Subcutaneous abdominal adipose tissue (tissue), 5 donors: ENCODE measurements around the gene TNXB.

Experiments used
- H3K27ac ChIP-seq: one replicate; pipeline ENCODE4 v1.7.0; 2013; ENCODE audit warnings: low read depth, mild to moderate bottlenecking, inconsistent platforms, low read length, moderate library complexity
- H3K27me3 ChIP-seq, 5 donors: one replicate each; pipeline ENCODE4 v1.7.0; 2013; ENCODE audit warnings: low read length in 5 of 5, inconsistent platforms in 1 of 5; ENCODE audit not compliant: control insufficient read depth in 5 of 5, insufficient read depth in 4 of 5
- H3K36me3 ChIP-seq, 5 donors: one replicate each; pipeline ENCODE4 v1.7.0; 2013; ENCODE audit warnings: low read length in 5 of 5; ENCODE audit not compliant: control insufficient read depth in 5 of 5, insufficient read depth in 5 of 5
- H3K4me1 ChIP-seq, 5 donors: one replicate each; pipeline ENCODE4 v1.7.0; 2013; ENCODE audit warnings: low read length in 5 of 5, mild to moderate bottlenecking in 3 of 5, moderate library complexity in 1 of 5; ENCODE audit not compliant: control insufficient read depth in 5 of 5, insufficient read depth in 5 of 5
- H3K4me3 ChIP-seq, 5 donors: one replicate each; pipeline ENCODE4 v1.7.0; 2013; ENCODE audit warnings: low read length in 5 of 5, low read depth in 1 of 5
- H3K9ac ChIP-seq, 5 donors: one replicate each; pipeline ENCODE4 v1.7.0; 2013; ENCODE audit warnings: low read length in 5 of 5, mild to moderate bottlenecking in 4 of 5, moderate library complexity in 3 of 5
- H3K9me3 ChIP-seq, 5 donors: one replicate each; pipeline ENCODE4 v1.7.0; 2013; ENCODE audit warnings: low read length in 5 of 5; ENCODE audit not compliant: control insufficient read depth in 5 of 5
- donor health status: healthy.
- donor health status: healthy.
- donor health status: healthy.
- donor health status: healthy.
- donor health status: healthy.

TNXB gene

GRCh38 chr6:32079566-32080290 is 29.4 kb downstream of the TNXB start:
- no peak overlapping the region for H3K27ac ChIP-seq
- peaks cover 0 to 59% (median 36%) of the 10 kb centered on the region in 5 donors for H3K36me3 ChIP-seq

GRCh38 chr6:32076321-32076809 is 32.8 kb downstream of the TNXB start:
- H3K9ac ChIP-seq = no peak overlapping the region
- H3K4me3 ChIP-seq = no peak overlapping the region
- H3K27me3 ChIP-seq = peaks cover 0 to 7% (median 5%) of the 10 kb centered on the region in 5 donors
- peaks cover 0 to 13% (median 10%) of the 10 kb centered on the region in 5 donors for H3K4me1 ChIP-seq
- H3K9me3 ChIP-seq = no peaks in the 10 kb centered on the region
- no peak overlapping the region for H3K27ac ChIP-seq
- H3K36me3 ChIP-seq = peaks cover 0 to 49% (median 27%) of the 10 kb centered on the region in 5 donors

More at GRCh38 chr6:32079566-32080290, 29.4 kb downstream of the TNXB start:
- no peak overlapping the region for H3K4me3 ChIP-seq
- H3K4me1 ChIP-seq = peaks cover 2 to 32% (median 19%) of the 10 kb centered on the region in 5 donors
- H3K9me3 ChIP-seq = no peaks in the 10 kb centered on the region
- H3K27me3 ChIP-seq = peaks cover 0 to 20% (median 9%) of the 10 kb centered on the region in 5 donors
- no peak overlapping the region for H3K9ac ChIP-seq

GRCh38 chr6:32075781-32076180 is 33.4 kb downstream of the TNXB start:
- Histone ChIP-seq H3K27ac (no peak overlapping the region), H3K4me3 (no peak overlapping the region), H3K27me3 (peaks cover 0 to 2% (median 2%) of the 10 kb centered on the region in 5 donors), H3K9me3 (no peaks in the 10 kb centered on the region), H3K4me1 (peaks cover 0 to 12% (median 10%) of the 10 kb centered on the region in 5 donors), H3K9ac (no peak overlapping the region), H3K36me3 (peaks cover 0 to 46% (median 29%) of the 10 kb centered on the region in 5 donors)

- no peaks in the 10 kb centered on the region for H3K9me3 ChIP-seq
- no peak overlapping the region for H3K4me3 ChIP-seq
- H3K27me3 ChIP-seq = peaks cover 0 to 7% (median 0%) of the 10 kb centered on the region in 5 donors
- peaks cover 0 to 16% (median 13%) of the 10 kb centered on the region in 5 donors for H3K4me1 ChIP-seq
- H3K36me3 ChIP-seq = peaks cover 0 to 45% (median 33%) of the 10 kb centered on the region in 5 donors
- no peak overlapping the region for H3K27ac ChIP-seq
- no peak overlapping the region for H3K9ac ChIP-seq
Observed at GRCh38 chr6:32074996-32075532, 34.1 kb downstream of the TNXB start.

GRCh38 chr6:32073613-32074012 is 35.5 kb downstream of the TNXB start:
- Histone ChIP-seq H3K4me3 (no peak overlapping the region), H3K9me3 (no peaks in the 10 kb centered on the region), H3K27ac (no peak overlapping the region), H3K4me1 (peaks cover 0 to 16% (median 13%) of the 10 kb centered on the region in 5 donors), H3K36me3 (peaks cover 0 to 51% (median 40%) of the 10 kb centered on the region in 5 donors), H3K27me3 (peaks cover 0 to 13% (median 0%) of the 10 kb centered on the region in 5 donors), H3K9ac (no peak overlapping the region)

GRCh38 chr6:32073101-32073500 is 36.0 kb downstream of the TNXB start:
- H3K4me3 ChIP-seq = no peak overlapping the region
- peaks cover 0 to 52% (median 44%) of the 10 kb centered on the region in 5 donors for H3K36me3 ChIP-seq
- peaks cover 0 to 13% (median 0%) of the 10 kb centered on the region in 5 donors for H3K27me3 ChIP-seq
- H3K4me1 ChIP-seq = peaks cover 0 to 16% (median 13%) of the 10 kb centered on the region in 5 donors
- no peaks in the 10 kb centered on the region for H3K9me3 ChIP-seq
- no peak overlapping the region for H3K27ac ChIP-seq
- H3K9ac ChIP-seq = no peak overlapping the region

GRCh38 chr6:32070814-32071543 is 38.2 kb downstream of the TNXB start:
- H3K27ac ChIP-seq = peak overlapping the region; percentile 62
- H3K9me3 ChIP-seq = no peaks in the 10 kb centered on the region
- H3K27me3 ChIP-seq = peaks cover 0 to 13% (median 0%) of the 10 kb centered on the region in 5 donors
- H3K9ac ChIP-seq = no peak overlapping the region
- peaks cover 0 to 55% (median 47%) of the 10 kb centered on the region in 5 donors for H3K36me3 ChIP-seq
- peak overlapping the region in 1 of 5 donors; percentile 29 for H3K4me3 ChIP-seq
- peaks cover 0 to 16% (median 13%) of the 10 kb centered on the region in 5 donors for H3K4me1 ChIP-seq

GRCh38 chr6:32069878-32070515 is 39.1 kb downstream of the TNXB start:
- Histone ChIP-seq H3K36me3 (peaks cover 0 to 54% (median 42%) of the 10 kb centered on the region in 5 donors), H3K9ac (no peak overlapping the region), H3K4me3 (no peak overlapping the region)

GRCh38 chr6:32069460-32069859 is 39.7 kb downstream of the TNXB start:
- H3K27ac ChIP-seq = no peak overlapping the region
- peaks cover 0 to 13% (median 0%) of the 10 kb centered on the region in 5 donors for H3K27me3 ChIP-seq
- H3K9me3 ChIP-seq = no peaks in the 10 kb centered on the region
- H3K4me1 ChIP-seq = peaks cover 0 to 16% (median 13%) of the 10 kb centered on the region in 5 donors
- no peak overlapping the region for H3K4me3 ChIP-seq
- H3K9ac ChIP-seq = no peak overlapping the region
- H3K36me3 ChIP-seq = peaks cover 0 to 57% (median 44%) of the 10 kb centered on the region in 5 donors

More at GRCh38 chr6:32069878-32070515, 39.1 kb downstream of the TNXB start:
- Histone ChIP-seq H3K9me3 (no peaks in the 10 kb centered on the region), H3K27ac (peak overlapping the region; percentile 62), H3K27me3 (peaks cover 0 to 13% (median 0%) of the 10 kb centered on the region in 5 donors), H3K4me1 (peaks cover 0 to 16% (median 13%) of the 10 kb centered on the region in 5 donors)
